HG03095 (cell line): ENCODE results near the gene CCDC8.
"Not testable (repeated sequence)": the region's sequence is repeated elsewhere in the genome, so short reads cannot be mapped to it uniquely, and the experiment has no call there.

ENCODE experiments used
- ATAC-seq: cut with Tn5 transposase; IDR thresholded peaks from one replicate; pipeline ENCODE4 v1.9.1; 2021; ENCODE audit warnings: moderate library complexity; ENCODE audit not compliant: unreplicated experiment

Gene CCDC8

DNA sequence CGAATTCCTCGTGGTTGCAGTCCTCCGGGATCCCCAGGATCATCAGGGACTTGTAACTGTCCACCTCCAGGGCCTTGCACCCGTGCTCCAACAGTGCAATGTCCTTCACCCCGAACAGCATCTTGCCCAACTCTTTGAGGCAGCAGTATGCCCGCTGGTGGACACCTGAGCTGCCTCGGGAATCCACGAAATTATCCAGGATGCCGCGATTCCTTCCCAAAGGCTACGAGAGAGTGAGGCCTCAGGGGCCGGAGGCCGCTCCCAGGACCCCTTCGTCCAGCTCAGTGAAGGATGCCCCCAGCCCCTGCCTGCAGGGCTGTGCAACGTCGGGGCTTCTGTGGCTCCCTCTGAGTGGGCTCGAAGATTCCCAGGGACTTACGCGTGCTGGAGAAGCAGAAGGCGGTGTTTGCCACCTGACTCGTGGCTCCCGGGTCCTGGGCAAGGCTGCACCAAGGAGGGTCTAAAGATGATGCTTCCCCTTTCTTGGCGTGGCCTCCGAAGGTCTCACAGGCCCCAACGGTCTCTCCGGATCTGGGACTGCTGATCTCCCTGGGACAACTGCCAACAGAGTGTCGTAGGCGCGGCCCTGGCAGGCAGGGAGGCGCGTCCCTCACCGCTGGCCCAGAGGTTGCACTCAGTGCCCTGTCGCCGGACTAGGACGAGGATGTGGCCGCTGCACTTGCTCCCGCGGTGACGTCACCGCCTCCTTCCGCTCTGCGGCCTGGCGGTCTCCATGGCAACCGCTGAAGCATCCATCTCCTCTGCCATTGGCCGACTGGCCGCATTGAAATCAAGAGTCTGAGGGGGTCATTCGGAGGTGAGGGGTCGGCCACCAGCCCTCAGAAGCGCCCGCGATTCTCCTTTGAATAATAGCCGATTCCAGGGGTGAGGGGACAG, 15.1 kb upstream of the CCDC8 start, which contains the start of gene PNMA8C:
PNMA8C (minus strand) TSS at position 698 of the 897 bp plus-strand sequence; CDS start at position 121, 577 bp downstream.
- no peak for ATAC-seq

DNA sequence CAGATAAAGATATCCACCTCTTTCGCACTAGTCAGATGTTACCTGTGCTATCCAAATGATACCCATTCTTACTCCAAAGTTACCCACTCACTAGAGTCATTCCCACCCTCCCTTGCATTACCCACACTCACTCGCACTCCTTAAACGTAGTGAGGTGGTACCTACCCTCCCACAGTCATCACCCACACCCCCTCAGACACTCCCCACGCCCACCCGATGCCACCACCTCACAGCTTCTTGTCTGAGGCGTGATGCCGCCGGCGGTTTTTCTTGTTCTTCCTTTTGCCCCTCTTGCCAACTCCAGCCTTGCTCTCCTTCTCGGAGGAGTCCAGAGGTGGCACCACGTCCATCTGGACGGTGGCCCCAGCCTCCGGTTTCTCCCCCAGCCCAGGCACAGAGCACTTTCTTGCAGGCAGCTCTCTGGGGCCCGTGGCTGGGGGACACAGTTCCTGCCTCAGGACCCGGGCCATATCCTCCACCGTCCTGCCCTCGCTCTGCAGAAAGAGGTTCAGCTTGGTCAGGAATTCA, 14.2 kb upstream of the CCDC8 start:
- no peak for ATAC-seq

DNA sequence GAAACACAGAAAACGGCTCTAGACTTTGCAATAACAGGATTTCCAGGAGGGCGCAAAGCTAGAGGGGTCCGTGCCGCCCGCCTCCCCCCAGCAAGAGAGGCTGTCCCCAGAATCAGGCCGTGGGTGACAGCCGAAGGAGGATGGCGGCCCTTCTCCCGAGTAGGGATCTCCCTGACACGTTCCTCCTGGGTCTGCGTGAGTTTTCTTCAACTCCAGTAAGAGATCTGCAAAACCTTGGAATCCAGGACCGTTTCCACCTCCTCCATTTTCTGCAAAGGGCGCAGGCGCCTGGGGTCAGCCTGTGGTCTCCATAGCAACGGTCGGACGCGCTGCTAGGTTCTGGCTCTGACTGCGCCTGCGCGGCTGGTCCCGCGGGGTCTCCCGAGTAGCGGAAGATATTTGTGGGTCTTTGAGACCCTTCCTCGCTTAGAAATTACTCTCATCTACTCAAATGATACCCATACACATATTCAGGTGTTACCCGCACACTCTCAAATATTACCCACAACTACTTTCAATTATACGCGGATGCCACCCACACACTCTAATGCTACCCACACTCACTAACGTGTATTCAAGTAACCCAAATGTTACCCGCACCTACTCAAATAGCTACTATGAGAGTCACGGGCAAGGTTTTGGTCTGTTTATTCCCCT, 13.3 kb upstream of the CCDC8 start:
- no peak for ATAC-seq

DNA sequence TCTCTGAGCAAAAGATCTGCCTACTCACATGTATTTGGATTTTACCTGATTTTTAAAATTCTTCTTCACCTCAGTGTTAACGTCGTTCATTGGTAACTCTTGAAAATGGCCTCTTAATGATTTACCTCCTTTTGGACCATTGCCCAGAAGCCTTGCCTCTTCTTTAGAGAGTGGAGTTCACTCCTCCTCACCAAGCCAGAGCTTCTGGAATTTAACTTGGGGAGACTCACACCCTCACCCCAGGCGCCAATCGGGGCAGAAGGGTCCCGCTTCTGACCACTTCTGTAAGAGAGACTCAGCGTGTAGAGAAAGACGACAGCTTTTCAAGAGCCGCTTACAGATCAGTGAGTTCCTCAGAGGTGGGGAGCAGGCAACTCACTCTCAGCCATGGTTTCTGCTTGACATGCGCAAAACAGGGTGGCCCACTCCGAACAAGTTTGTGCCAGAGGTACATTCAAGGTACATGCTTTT, 12.7 kb upstream of the CCDC8 start:
- ATAC-seq = no peak

DNA sequence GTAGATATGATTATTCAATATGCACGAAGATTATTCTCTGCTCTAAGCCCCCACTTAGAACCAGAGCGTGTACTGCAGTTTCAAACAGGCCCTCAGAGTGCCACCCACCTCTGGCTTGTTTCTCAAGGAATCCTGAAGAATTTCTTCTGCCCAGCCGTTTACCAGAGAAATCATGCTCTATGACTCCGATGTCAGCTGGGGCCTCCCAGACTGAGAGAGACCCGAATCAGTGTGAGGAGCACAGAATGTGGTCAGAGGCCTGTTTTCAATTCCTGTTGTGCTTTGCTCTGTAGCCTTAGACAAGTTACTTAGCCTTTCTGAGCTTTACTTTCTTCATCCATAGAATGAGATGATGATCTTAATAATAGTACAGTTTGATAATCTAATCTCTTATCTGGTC, 9.8 kb upstream of the CCDC8 start:
- ATAC-seq = no peak

DNA sequence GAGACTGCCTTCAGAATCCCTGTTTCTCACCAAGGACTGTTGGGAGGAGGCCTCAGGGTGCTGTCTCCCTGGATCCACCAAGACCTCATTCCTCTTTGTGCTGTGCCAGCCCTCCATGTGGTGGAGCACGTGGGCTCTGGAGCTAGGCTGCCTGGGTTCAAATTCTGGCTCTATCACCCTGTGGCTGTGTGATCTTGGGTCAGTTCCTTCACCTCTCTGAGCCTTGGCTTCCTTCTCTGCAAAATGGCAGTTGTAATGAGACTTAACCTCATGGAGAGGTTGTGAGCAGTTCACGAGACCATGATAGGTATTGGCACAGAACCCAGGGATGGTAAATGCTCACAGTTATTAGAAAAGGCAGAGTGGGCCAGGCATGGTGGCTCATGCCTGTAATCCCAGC, 9.0 kb upstream of the CCDC8 start:
- ATAC-seq = no peak

DNA sequence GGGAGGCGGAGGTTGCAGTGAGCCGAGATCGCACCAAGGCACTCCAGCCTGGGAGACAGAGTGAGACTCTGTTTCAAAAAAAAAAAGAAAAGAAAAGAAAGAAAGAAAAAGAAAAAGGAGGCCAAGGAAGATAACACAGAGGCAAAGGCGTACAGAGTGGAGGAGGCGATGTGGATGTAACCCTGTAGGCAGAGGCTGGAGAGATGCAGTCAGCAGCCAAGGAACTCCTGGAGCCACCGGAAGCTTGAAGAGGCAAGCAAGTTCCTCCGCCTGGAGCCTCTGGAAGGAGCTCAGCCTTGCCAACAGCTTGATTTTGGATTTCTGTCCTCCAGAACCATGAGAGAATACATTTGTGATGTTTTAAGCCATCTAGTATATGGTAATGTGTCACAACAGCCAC, 6.7 kb upstream of the CCDC8 start:
- ATAC-seq = no peak

DNA sequence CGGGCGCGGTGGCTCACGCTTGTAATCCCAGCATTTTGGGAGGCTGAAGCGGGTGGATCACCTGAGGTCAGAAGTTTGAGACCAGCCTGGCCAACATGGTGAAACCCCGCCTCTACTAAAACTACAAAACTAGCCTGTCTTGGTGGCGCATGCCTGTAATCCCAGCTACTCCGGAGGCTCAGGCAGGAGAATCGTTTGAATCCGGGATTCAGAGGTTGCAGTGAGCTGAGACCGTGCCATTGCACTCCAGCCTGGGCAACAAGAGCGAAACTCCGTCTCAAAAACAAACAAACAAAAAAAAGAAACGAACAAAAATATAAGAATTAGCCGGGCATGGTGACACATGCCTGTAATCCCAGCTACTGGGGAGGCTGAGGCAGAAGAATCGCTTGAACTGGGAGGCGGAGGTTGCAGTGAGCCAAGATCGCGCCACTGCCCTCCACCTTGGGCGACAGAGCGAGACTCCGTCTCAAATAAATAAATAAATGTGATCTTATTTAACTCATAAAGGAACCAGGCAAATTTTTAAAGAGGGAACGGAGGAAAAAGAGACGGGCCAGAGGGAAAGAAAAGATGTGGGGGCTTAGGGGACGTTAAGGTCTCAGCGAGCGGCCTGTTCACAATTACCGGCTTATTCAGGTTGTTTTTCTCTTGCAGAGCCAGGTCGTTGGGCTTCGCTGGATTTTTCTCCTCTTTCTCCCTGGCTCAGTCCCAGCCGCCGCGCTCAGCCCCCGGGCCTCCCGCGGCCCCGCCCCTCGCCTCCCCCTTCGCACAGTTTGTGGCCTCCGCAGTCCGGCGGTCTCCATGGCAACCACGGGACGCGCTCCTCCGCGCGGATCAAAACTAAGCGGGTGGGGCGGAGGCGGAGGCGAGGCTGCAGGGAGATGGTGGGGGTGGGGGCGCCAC, 2.7 kb upstream of the CCDC8 start:
- ATAC-seq = not testable (repeated sequence)

DNA sequence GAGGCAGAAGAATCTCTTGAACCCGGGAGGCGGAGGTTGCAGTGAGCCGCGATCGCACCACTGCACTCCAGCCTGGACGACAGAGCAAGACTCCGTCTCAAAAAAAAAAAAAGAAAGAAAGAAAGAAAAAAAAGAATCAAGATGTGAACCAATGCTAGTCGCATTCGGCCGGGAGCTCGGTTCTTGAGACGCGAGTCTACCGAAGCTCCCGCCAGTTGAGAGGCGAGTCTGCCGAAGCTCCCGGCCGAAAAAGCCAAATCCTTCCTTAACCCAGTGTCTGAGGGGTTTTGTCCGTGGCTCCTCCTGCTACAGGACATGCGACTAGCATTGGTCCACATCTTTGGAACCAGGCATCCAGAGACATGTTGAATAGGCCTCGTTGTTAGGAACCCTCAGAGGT, 1.5 kb upstream of the CCDC8 start:
- ATAC-seq = not testable (repeated sequence)

DNA sequence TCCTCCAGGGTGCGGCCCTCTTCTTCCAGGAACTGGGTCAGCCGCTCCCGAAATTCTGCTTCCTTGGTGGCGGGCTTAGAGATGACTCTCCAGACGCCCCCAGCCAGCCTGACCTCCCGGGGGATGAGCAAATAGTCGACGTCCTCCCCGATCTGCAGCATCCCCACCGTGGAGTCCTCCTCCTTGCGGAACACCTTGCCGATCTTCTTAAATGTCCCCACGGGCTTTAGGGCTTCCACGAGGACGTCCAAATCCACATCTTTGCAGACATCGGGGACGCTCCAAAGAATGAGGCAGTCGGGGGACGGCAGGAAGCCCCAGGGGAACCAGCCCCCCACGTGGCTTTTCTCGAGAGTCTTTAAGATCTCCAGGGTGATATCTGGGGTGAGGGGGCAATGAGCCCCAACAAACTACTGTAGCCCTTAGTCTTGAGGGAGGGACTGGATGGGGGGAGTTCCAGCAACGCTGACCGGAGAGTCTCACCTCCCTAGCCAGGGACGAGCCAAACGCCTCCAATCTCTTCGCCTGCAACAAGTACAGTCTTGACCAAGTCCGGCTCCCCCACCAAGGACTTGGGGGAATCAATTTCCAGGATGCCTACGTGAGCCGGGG, 608 bp downstream of the CCDC8 start:
- ATAC-seq = no peak

DNA sequence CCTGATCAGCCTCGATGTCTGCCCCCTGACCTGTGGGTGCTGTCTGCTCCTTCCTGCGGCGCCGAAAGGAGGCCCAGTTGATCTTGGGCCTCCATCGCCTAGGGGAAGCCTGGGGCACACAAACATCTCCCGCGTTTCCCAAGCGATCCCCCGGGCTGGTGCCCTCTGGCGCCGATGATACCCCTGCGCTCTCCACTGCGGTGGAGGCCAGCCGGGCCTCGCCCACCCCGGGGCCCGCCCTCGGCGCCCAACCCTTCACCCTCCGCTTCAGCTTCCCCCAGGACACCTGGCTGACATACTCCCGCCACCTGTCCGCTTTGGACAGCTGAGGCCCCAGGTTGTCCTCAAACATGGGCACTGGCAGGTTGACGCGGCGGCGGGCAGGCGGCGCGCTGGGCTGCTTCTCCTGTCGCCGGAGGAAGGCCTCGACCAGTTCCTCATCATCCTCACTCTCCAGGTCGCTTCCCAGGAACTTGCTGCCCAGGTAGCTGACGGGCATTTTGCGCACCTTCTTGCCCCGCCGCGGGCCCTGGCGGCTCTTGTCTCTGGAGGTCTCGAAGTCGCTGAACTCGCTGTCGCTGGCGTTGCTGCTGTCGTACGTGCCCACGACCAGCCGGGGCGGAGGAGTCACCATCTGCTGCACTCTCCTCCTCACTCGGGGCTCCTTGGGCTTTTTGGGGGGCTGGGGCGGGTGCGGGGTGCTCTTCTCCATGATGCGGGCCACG, 1.3 kb downstream of the CCDC8 start:
- no peak for ATAC-seq

DNA sequence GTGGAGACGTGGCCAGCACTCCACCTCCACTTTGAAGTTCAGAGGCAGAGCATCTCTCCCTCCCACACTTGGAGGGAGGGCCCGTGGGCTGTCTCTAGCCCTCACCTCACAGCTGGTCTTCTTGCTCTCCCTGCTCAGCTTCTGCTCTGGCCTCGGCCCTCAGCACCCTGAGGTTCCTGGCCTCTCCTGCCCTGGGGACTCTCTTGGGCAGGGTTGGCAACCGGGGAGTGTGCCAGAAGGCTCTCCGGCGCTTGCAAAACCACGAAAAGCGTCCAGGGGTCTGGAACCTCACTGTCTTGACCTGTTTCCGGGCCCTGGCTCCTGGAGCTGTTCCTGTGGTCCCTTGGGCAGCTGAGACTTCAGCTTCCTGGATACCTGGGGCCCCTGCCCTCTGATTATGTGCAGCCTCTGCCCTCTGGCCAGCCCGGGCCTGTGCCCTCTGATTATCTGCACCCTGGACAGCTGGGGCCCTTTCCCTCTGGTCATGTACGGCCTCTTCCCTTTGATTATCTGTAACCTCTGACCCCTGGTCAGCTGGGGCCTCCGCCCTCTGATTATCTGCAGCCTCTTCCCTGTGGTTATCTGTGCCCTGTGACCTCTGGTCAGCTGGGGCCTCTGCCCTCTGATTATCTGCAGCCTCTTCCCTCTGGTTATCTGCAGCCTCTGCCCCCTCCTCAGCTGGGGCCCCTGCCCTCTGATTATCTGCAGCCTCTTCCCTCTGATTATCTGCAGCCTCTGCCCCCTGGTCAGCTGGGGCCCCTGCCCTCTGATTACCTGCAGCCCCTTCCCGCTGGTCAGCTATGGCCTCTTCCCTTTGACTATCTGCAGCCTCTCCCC, 2.1 kb downstream of the CCDC8 start:
- ATAC-seq = no peak

DNA sequence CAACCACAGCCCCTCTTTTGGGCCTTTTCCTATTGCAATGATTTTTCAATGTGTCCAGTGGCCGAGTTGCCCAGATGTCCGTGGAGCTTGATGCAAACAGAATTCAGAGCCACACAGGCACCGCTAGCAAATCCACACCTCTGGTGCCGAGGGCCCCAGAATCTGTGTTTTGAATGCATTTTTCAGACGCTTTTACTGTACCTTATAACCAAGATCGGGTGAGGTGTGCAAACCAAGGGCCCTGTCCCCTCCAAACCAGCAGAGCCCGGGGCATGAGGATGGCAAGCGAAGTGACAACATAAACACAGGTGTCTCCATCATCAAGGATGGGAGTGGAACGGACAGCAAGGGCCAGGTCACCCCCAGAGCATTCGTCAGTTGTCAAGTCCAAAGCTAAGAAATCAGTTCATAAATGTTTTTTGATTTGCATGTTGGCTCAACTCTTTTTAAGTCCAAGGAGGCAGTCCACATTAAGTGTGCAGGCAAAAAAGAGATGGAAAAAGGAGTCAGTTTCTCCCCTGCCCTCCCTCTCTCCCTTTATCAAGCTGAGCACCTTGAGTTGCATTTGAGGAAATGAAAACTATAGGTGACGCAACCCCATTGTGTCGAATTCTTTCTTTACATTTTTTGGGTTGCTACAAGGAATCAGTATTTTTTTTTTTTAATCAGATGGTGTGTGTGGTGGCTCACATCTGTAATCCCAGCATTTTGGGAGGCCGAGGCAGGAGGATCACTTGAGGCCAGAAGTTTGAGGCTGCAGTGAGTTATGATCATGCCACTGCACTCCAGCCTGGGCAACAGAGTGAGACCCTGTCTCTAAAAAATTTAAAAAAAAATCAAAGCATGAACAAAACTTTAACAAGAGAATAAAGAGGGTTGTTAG, 2.9 kb downstream of the CCDC8 start:
- no peak for ATAC-seq

DNA sequence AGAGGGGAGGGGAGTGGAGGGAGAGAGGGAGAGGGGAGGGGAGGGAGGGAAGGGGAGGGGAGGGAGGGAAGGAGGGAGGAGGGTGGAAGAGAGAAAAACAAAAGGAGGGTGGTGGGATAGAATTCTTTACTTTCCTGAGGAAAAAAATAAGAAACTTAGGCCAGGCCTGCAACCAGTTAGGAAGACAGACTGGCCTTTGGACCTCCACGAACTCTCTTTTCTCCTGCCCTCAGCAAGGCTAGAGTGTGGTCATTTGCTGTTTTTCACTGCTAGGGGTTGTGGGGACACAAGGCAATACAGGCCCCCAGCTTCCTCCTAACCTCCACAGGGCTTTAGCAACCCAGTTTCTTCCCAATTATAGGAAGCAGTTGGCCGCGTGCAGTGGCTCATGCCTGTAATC, 4.2 kb downstream of the CCDC8 start:
- ATAC-seq = no peak

DNA sequence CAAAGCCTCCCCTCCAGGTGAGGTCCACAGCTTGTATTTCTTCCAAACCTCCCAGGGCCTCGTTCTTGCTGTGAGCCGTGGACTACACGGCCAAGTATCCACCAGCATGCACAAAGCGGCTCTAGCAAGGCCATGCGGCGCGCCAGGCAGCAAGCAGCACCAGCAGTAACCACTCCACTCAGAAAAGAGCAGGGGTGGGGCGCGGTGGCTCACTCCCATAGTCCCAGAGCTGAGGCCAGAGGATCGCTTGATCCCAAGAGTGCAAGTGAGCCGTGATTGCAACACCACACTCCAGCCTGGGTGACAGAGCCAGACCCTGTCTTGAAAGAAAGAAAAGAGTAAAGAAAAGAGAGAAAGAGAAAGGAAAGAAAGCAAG, 4.7 kb downstream of the CCDC8 start:
- ATAC-seq = no peak

DNA sequence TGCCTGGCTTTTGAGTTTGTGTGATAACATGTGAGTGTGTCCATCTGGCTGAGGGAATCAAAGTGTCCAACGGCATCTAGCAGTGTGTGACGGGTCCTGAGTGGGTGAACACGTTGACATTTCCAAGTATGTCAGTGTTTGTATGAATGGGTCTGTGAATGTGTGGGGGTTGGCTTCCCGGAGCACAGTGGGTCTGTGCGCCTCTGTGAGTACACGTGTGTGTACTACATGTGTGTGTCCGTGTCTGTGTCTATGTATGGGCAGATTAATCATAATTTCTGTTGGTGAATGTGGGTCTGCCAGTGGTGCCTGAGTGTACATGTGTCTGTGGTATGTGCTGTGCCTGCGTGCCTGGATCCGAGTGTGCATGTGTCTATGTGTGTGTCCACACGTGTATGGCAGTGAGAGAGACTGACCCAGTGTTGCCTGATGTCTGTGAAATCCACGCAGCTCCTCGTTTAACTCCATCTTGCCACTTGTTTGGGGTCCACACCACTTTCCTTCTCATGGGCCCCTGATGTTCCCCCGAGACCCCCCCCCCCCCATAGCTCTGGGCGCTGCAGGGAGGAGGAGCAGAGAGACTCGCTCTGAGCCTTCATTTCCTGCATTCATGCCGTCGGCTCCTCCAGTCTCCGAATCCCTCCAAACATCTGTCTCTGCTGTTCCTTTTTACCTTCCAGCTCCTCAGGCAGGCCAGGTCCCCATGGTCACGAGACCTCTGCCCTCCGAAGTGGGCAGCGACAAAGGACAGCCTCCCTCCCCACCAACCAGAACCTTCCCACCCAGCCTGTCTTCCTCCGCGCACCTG, 5.3 kb downstream of the CCDC8 start:
- ATAC-seq = no peak

DNA sequence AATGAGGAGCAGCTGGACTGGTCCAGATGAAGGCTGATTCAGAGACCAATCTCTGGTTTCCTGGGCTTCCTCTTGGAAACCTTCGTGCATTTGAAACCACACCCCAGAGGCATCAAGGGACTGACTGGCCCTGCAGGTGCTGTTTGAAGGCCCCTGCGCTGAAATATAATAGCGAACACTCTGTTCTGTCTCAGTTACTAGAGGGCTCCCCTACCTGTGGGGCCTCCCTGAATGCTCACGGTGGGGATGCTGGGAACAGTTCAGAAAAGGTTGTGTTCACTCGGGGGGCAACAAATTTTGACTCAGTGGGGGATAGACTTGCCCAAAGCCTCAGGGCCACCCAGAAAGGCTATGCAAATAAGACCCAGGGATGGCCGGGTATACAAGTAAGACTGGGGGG, 6.4 kb downstream of the CCDC8 start:
- no peak for ATAC-seq
